ENCODE data around the gene SNRPD2.

Gene SNRPD2

GRCh38 chr19:45681391-45682015 lies 10.2 kb downstream of the SNRPD2 start:
- H3K9me2 ChIP-seq (replicated peaks; ENCODE audit: insufficient read depth, low read length) = no peaks in the 10 kb centered on the region
- H3K9me3 ChIP-seq (ENCODE audit: insufficient read depth, low read length) = no peaks in the 10 kb centered on the region
- H3K9ac ChIP-seq (ENCODE audit: low read length) = peak overlapping the region; percentile 48
- H3K79me2 ChIP-seq (ENCODE audit: insufficient read depth, low read length) = no peaks in the 10 kb centered on the region
- H4K20me1 ChIP-seq (ENCODE audit: low read depth, low read length) = no peaks in the 10 kb centered on the region
- H3K27ac ChIP-seq (ENCODE audit: low read depth, low read length) = no peak overlapping the region
- H3K27me3 ChIP-seq (ENCODE audit: low read length) = no peaks in the 10 kb centered on the region
- H3K36me3 ChIP-seq (ENCODE audit: low read length) = no peaks in the 10 kb centered on the region
- H2AFZ ChIP-seq (ENCODE audit: low read depth, low read length, severe bottlenecking) = peak overlapping the region; percentile 96
- H3F3A ChIP-seq (ENCODE audit: insufficient read depth) = peaks cover 7% of the 10 kb centered on the region; the same call in 1 of the 2 replicates
- peak overlapping the region; percentile 64 for H3K4me2 ChIP-seq (ENCODE audit: low read depth, low read length, poor library complexity, severe bottlenecking)
- peak; percentile 93 for TF ChIP-seq CTCF (IDR thresholded peaks at IDR 0.05; ENCODE audit: insufficient read depth, low read length, poor library complexity, severe bottlenecking)
- TF ChIP-seq EZH2phosphoT487 (conservative IDR thresholded peaks at IDR 0.05; ENCODE audit: low read length) = no peak
- H3K4me3 ChIP-seq (ENCODE audit: insufficient read depth, low read length, poor library complexity, severe bottlenecking) = no peak overlapping the region

- peak overlapping the region; percentile 50 for H3K4me2 ChIP-seq (ENCODE audit: low read depth, low read length, poor library complexity, severe bottlenecking)
- H3K36me3 ChIP-seq (ENCODE audit: low read length) = no peaks in the 10 kb centered on the region
- no peaks in the 10 kb centered on the region for H4K20me1 ChIP-seq (ENCODE audit: low read depth, low read length)
- peaks cover 3% of the 10 kb centered on the region; the same call in 1 of the 2 replicates for H3F3A ChIP-seq (ENCODE audit: insufficient read depth)
- TF ChIP-seq CTCF (IDR thresholded peaks at IDR 0.05; ENCODE audit: insufficient read depth, low read length, poor library complexity, severe bottlenecking) (no peak), EZH2phosphoT487 (conservative IDR thresholded peaks at IDR 0.05; ENCODE audit: low read length) (no peak)
- no peak overlapping the region for H3K4me3 ChIP-seq (ENCODE audit: insufficient read depth, low read length, poor library complexity, severe bottlenecking)
- no peak overlapping the region for H3K27ac ChIP-seq (ENCODE audit: low read depth, low read length)
- H3K9me2 ChIP-seq (replicated peaks; ENCODE audit: insufficient read depth, low read length) = no peaks in the 10 kb centered on the region
- no peak overlapping the region for H2AFZ ChIP-seq (ENCODE audit: low read depth, low read length, severe bottlenecking)
- H3K27me3 ChIP-seq (ENCODE audit: low read length) = no peaks in the 10 kb centered on the region
- H3K79me2 ChIP-seq (ENCODE audit: insufficient read depth, low read length) = no peaks in the 10 kb centered on the region
- H3K9me3 ChIP-seq (ENCODE audit: insufficient read depth, low read length) = no peaks in the 10 kb centered on the region
- H3K9ac ChIP-seq (ENCODE audit: low read length) = 0 out of 2 replicates have a peak overlapping the region, but pooled peaks have one; percentile 15
Measured at GRCh38 chr19:45677351-45678230, 14.2 kb downstream of the SNRPD2 start.

- Histone ChIP-seq H3K36me3 (ENCODE audit: low read length) (no peaks in the 10 kb centered on the region), H3K9me3 (ENCODE audit: insufficient read depth, low read length) (no peaks in the 10 kb centered on the region), H3F3A (ENCODE audit: insufficient read depth) (peaks cover 3% of the 10 kb centered on the region; the same call in 1 of the 2 replicates), H3K9ac (ENCODE audit: low read length) (peak overlapping the region; percentile 33; the same call in 1 of the 2 replicates), H3K9me2 (replicated peaks; ENCODE audit: insufficient read depth, low read length) (no peaks in the 10 kb centered on the region), H4K20me1 (ENCODE audit: low read depth, low read length) (no peaks in the 10 kb centered on the region), H3K4me2 (ENCODE audit: low read depth, low read length, poor library complexity, severe bottlenecking) (peak overlapping the region; percentile 50), H3K79me2 (ENCODE audit: insufficient read depth, low read length) (no peaks in the 10 kb centered on the region), H3K27ac (ENCODE audit: low read depth, low read length) (no peak overlapping the region), H2AFZ (ENCODE audit: low read depth, low read length, severe bottlenecking) (peak overlapping the region; percentile 51), H3K4me3 (ENCODE audit: insufficient read depth, low read length, poor library complexity, severe bottlenecking) (no peak overlapping the region), H3K27me3 (ENCODE audit: low read length) (no peaks in the 10 kb centered on the region)
- TF ChIP-seq EZH2phosphoT487 (conservative IDR thresholded peaks at IDR 0.05; ENCODE audit: low read length) = no peak
- TF ChIP-seq CTCF (IDR thresholded peaks at IDR 0.05; ENCODE audit: insufficient read depth, low read length, poor library complexity, severe bottlenecking) = no peak
Measured at GRCh38 chr19:45676851-45677263, 14.9 kb downstream of the SNRPD2 start.
